ENCODE results near the gene OLFM3. TPM values are rescaled to one million over a fixed set of nuclear protein-coding genes. Genes with fewer than 3 reads are reported as not detected.

OLFM3 gene
- total RNA-seq, 1 experiment from 2014 or later = 0.26 TPM

DNA sequence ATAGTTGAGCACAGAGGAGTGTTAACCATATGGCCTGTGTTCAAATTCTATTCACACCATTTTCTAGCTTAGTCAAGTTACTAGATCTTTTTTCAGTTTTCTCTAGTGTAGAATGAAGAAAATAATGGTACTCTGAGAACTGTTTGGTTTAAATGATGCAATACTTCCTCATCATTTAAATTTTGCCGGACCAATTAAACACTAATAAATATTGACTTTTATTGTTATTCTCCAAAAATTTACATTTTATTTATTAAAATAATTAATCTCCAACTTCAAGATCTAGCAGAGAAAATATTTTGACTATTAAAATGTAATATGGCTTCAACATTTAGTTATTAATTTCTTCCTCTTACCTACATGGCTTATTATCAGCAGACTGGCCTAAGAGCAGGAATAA lies 123.1 kb downstream of the OLFM3 start:
- Histone ChIP-seq H4K5ac (ENCODE audit: insufficient read length, low read depth, low read length) (no peak overlapping the region), H2AK5ac (ENCODE audit: insufficient read length, low read length) (no peak overlapping the region), H3K23me2 (ENCODE audit: insufficient read length, low read depth, low read length, poor library complexity, severe bottlenecking) (no peaks in the 10 kb centered on the region), H2AFZ (ENCODE audit: low read length) (no peak overlapping the region), H3K27ac (ENCODE audit: insufficient read length, low read depth, low read length) (no peak overlapping the region), H3K56ac (ENCODE audit: insufficient read length, low read depth, low read length) (no peak overlapping the region), H3K9ac (ENCODE audit: extremely low read depth, insufficient read length, low read length) (no peak overlapping the region), H2BK120ac (ENCODE audit: low read depth, low read length, poor library complexity, severe bottlenecking) (no peak overlapping the region), H4K8ac (replicated peaks; ENCODE audit: insufficient read length, low read depth, low read length) (no peak overlapping the region), H3K14ac (ENCODE audit: insufficient read depth, low read length) (no peak overlapping the region), H2BK5ac (ENCODE audit: insufficient read length, low read length) (no peak overlapping the region), H4K91ac (ENCODE audit: insufficient read length, low read depth, low read length) (no peak overlapping the region), H2BK15ac (ENCODE audit: low read depth, low read length) (no peak overlapping the region), H3K27me3 (ENCODE audit: insufficient read depth, low read length) (no peaks in the 10 kb centered on the region), H3K9me3 (ENCODE audit: control insufficient read depth, low read depth, low read length) (no peaks in the 10 kb centered on the region), H3T11ph (ENCODE audit: low read length) (no peak overlapping the region), H3K18ac (ENCODE audit: insufficient read length, low read depth, low read length) (no peak overlapping the region), H2BK12ac (ENCODE audit: insufficient read length, low read depth, low read length) (no peak overlapping the region), H3K4me2 (ENCODE audit: insufficient read depth, insufficient read length, low read length) (no peak overlapping the region), H3K4ac (ENCODE audit: low read depth, low read length) (no peak overlapping the region), H3K23ac (ENCODE audit: insufficient read length, low read depth, low read length) (no peak overlapping the region), H4K20me1 (ENCODE audit: control insufficient read depth, insufficient read depth, insufficient read length) (no peaks in the 10 kb centered on the region), H3K79me1 (ENCODE audit: insufficient read depth, low read depth, low read length, poor library complexity, severe bottlenecking) (no peaks in the 10 kb centered on the region), H3K79me2 (ENCODE audit: insufficient read depth, low read length) (no peaks in the 10 kb centered on the region), H2BK20ac (ENCODE audit: low read depth, low read length, poor library complexity, severe bottlenecking) (no peak overlapping the region), H3K4me1 (ENCODE audit: insufficient read depth, low read length) (no peaks in the 10 kb centered on the region)
- H3K4me3 Mint-ChIP-seq = no peak overlapping the region
- TF ChIP-seq, protein P1, sequence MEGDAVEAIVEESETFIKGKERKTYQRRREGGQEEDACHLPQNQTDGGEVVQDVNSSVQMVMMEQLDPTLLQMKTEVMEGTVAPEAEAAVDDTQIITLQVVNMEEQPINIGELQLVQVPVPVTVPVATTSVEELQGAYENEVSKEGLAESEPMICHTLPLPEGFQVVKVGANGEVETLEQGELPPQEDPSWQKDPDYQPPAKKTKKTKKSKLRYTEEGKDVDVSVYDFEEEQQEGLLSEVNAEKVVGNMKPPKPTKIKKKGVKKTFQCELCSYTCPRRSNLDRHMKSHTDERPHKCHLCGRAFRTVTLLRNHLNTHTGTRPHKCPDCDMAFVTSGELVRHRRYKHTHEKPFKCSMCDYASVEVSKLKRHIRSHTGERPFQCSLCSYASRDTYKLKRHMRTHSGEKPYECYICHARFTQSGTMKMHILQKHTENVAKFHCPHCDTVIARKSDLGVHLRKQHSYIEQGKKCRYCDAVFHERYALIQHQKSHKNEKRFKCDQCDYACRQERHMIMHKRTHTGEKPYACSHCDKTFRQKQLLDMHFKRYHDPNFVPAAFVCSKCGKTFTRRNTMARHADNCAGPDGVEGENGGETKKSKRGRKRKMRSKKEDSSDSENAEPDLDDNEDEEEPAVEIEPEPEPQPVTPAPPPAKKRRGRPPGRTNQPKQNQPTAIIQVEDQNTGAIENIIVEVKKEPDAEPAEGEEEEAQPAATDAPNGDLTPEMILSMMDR (conservative IDR thresholded peaks at IDR 0.05) = no peak
- no CpG with 5 or more reads among the region's 1 CpG for WGBS (ENCODE audit: extremely low coverage, insufficient read length, low lambda C conversion rate)
- H3K27ac Mint-ChIP-seq = no peak overlapping the region
- 0 out of 7 replicates have a peak, but pooled peaks cover 0 to 6% (median 0%) of the 10 kb centered on the region in 3 experiments for H3K36me3 Mint-ChIP-seq (ENCODE audit: insufficient read depth in 1 of 3, low read depth in 3 of 3)
- DNase-seq = no peak
- H3K9me3 Mint-ChIP-seq = peaks cover 0 to 5% of the 10 kb centered on the region in 2 experiments; a peak in 1 of 5 replicates
- H3K4me1 Mint-ChIP-seq = no peaks in the 10 kb centered on the region
- H3K27me3 Mint-ChIP-seq (ENCODE audit: low read depth) = no peaks in the 10 kb centered on the region
